ENCODE data around the gene ELFN2. TPM values are rescaled to one million over a fixed set of nuclear protein-coding genes. Genes with fewer than 3 reads are reported as not detected.

Gene ELFN2
- total and polyA plus RNA-seq, 2 experiments from 2014 or later, result 0.40 to 0.53 TPM

GRCh38 chr22:37461961-37462360 is 34.7 kb upstream of the ELFN2 start:
- H3K4me2 ChIP-seq, result no peak overlapping the region
- H3K9me2 ChIP-seq (replicated peaks; ENCODE audit: insufficient read depth), result no peaks in the 10 kb centered on the region
- no peak overlapping the region for H3K4me3 ChIP-seq
- H3K27me3 ChIP-seq, result no peaks in the 10 kb centered on the region
- H2AFZ ChIP-seq, result no peak overlapping the region
- H3K4me1 ChIP-seq (ENCODE audit: insufficient read depth), result no peaks in the 10 kb centered on the region
- no peaks in the 10 kb centered on the region for H4K20me1 ChIP-seq (ENCODE audit: insufficient read depth, poor library complexity, severe bottlenecking)
- WGBS (ENCODE audit: low lambda C conversion rate, missing lambda C conversion rate), result 61% methylated on average over 6 of the region's 6 CpGs
- no peak for DNase-seq (ENCODE audit: low spot score)
- TF ChIP-seq CTCF (IDR thresholded peaks at IDR 0.05; ENCODE audit: poor library complexity) (no peak), EZH2phosphoT487 (IDR thresholded peaks at IDR 0.05; ENCODE audit: low read depth, severe bottlenecking, unreplicated experiment) (no peak), EZH2 (IDR thresholded peaks at IDR 0.05; ENCODE audit: borderline replicate concordance) (no peak)
- no peaks in the 10 kb centered on the region for H3K9me3 ChIP-seq (ENCODE audit: low read depth)
- H3K27ac ChIP-seq, result no peak overlapping the region
- no peaks in the 10 kb centered on the region for H3K79me2 ChIP-seq
- H3K36me3 ChIP-seq (replicated peaks; ENCODE audit: insufficient read depth, low read depth), result no peaks in the 10 kb centered on the region

DNA sequence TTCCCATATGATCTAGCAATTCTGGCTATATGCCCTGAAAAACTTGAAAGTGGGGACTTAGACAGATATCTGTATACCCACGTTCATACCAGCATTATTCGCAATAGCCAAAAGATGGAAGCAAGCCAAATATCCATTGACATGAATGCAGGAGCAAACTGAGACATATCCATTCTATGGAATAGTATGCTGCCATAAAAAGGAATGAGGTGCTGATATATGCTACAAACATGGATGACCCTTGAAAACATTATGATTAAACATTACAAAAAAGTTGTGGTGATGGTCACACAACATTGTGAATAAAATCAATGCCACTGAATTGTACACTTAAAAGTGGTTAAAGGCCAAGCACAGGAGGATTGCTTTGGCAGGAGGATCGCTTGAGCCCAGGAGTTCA is 33.4 kb upstream of the ELFN2 start:
- Histone ChIP-seq H3K27me3 (no peaks in the 10 kb centered on the region), H3K9me3 (ENCODE audit: low read depth) (no peaks in the 10 kb centered on the region), H2AFZ (no peak overlapping the region), H3K9me2 (replicated peaks; ENCODE audit: insufficient read depth) (no peaks in the 10 kb centered on the region), H3K36me3 (replicated peaks; ENCODE audit: insufficient read depth, low read depth) (no peaks in the 10 kb centered on the region), H3K4me3 (no peak overlapping the region), H3K79me2 (no peaks in the 10 kb centered on the region), H3K4me1 (ENCODE audit: insufficient read depth) (peaks cover 7% of the 10 kb centered on the region), H3K27ac (no peak overlapping the region), H3K4me2 (no peak overlapping the region), H4K20me1 (ENCODE audit: insufficient read depth, poor library complexity, severe bottlenecking) (no peaks in the 10 kb centered on the region)
- TF ChIP-seq CTCF (IDR thresholded peaks at IDR 0.05; ENCODE audit: poor library complexity) (no peak), EZH2phosphoT487 (IDR thresholded peaks at IDR 0.05; ENCODE audit: low read depth, severe bottlenecking, unreplicated experiment) (no peak), EZH2 (IDR thresholded peaks at IDR 0.05; ENCODE audit: borderline replicate concordance) (no peak)
- DNase-seq (ENCODE audit: low spot score), result no peak
- WGBS (ENCODE audit: low lambda C conversion rate, missing lambda C conversion rate), result 82% methylated on average over 3 of the region's 3 CpGs

DNA sequence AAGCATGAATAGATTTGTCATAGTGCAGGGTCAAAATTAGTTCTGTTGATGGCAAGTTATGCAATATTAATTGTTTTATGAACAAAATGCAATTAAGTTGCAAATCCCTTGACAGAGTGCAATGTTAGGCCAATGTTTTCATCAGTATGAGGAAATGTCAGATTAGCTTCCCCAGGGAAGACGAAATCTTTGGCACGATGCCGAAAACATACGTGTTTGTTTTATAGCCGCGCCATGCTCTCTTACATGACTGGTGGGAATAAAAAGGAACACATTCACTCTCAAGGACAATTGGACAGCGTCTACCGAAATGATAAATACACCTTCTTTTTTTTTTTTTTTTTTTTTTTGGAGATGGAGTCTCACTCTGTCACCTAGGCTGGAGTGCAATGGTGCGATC is 31.9 kb upstream of the ELFN2 start:
- H3K4me1 ChIP-seq (ENCODE audit: insufficient read depth), result peaks cover 20% of the 10 kb centered on the region
- no peaks in the 10 kb centered on the region for H3K9me3 ChIP-seq (ENCODE audit: low read depth)
- no peak overlapping the region for H3K4me2 ChIP-seq
- 92% methylated on average over 9 of the region's 9 CpGs for WGBS (ENCODE audit: low lambda C conversion rate, missing lambda C conversion rate)
- TF ChIP-seq EZH2phosphoT487 (IDR thresholded peaks at IDR 0.05; ENCODE audit: low read depth, severe bottlenecking, unreplicated experiment), result no peak
- H4K20me1 ChIP-seq (ENCODE audit: insufficient read depth, poor library complexity, severe bottlenecking), result no peaks in the 10 kb centered on the region
- DNase-seq (ENCODE audit: low spot score), result no peak
- no peak overlapping the region for H3K4me3 ChIP-seq
- no peaks in the 10 kb centered on the region for H3K36me3 ChIP-seq (replicated peaks; ENCODE audit: insufficient read depth, low read depth)
- H3K9me2 ChIP-seq (replicated peaks; ENCODE audit: insufficient read depth), result no peaks in the 10 kb centered on the region
- H2AFZ ChIP-seq, result no peak overlapping the region
- no peaks in the 10 kb centered on the region for H3K27me3 ChIP-seq
- H3K79me2 ChIP-seq, result no peaks in the 10 kb centered on the region
- no peak overlapping the region for H3K27ac ChIP-seq

DNA sequence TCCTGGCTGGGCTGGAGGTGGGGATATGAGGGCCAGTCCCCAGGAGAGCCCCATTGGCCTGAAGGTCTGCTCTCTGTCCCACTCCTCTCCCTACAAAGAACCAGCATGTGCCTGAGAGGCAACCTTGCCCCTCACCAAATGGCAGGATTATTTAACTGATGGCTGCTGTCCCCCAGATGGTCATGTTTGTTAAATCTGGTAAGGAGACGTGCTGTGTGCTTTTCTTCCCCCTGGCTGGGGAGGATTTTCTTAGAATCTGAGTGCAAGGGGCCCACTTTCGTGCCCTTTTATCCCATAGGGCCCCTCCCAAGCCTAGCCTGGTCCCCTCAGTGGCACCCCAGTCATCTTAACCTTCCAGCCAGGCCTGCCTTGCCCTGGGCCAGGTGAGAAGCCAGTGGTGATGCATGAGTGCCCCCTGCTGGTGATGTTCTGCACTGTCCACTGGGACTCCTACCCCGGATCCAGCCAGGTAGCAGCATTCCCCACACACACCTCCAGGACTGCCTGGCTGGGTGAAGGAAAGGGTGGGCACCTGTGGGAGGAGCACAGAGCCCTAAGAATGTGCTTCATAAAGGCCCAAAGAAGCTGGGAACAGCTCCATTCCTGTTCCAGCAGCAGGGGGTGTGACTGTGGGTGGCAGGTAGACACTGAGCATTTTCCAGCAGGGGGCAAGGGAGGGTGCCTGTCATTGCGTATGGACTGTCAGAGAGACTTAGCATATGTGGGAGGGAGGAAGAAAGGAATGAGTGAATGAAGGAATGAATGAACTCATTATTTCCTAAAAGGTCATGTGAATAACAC is 30.0 kb upstream of the ELFN2 start:
- H3K4me2 ChIP-seq, result no peak overlapping the region
- H3K36me3 ChIP-seq (replicated peaks; ENCODE audit: insufficient read depth, low read depth), result no peaks in the 10 kb centered on the region
- peak; percentile 88 for DNase-seq (ENCODE audit: low spot score)
- H3K9me3 ChIP-seq (ENCODE audit: low read depth), result no peaks in the 10 kb centered on the region
- peaks cover 20% of the 10 kb centered on the region for H3K4me1 ChIP-seq (ENCODE audit: insufficient read depth)
- H2AFZ ChIP-seq, result no peak overlapping the region
- TF ChIP-seq EZH2 (IDR thresholded peaks at IDR 0.05; ENCODE audit: borderline replicate concordance) (no peak), CTCF (IDR thresholded peaks at IDR 0.05; ENCODE audit: poor library complexity) (peak; percentile 90)
- no peaks in the 10 kb centered on the region for H4K20me1 ChIP-seq (ENCODE audit: insufficient read depth, poor library complexity, severe bottlenecking)
- WGBS (ENCODE audit: low lambda C conversion rate, missing lambda C conversion rate), result 48% methylated on average over 4 of the region's 4 CpGs
- no peaks in the 10 kb centered on the region for H3K27me3 ChIP-seq
- H3K9me2 ChIP-seq (replicated peaks; ENCODE audit: insufficient read depth), result no peaks in the 10 kb centered on the region
- H3K79me2 ChIP-seq, result no peaks in the 10 kb centered on the region
- H3K27ac ChIP-seq, result no peak overlapping the region
- H3K4me3 ChIP-seq, result no peak overlapping the region
